PC-3 (cell line): ENCODE results near the gene NANOS3. TPM values are rescaled to one million over a fixed set of nuclear protein-coding genes. Genes with fewer than 3 reads are reported as not detected.
A peak's percentile ranks its signal among the peaks of the same experiment; 100 is the strongest.

Source experiments
- ATAC-seq: fragments of 200-7000 bp; cut with Tn5 transposase; 2 replicates; pipeline ENCODE4 v1.9.1; 2020; ENCODE audit warnings: mild to moderate bottlenecking, moderate library complexity
- BruUV-seq: library from RNA; stranded (reverse); fragments of 400-500 nt; replicated peaks from 2 replicates; lab custom pipeline; 2021; lab: Mats Ljungman, UMichigan
- CTCF ChIA-PET: fragments of 300-600 bp; sonication (Branson Sonifier 250); formaldehyde crosslinking; loops from one replicate; lab custom pipeline; 2022; ENCODE audit warnings: antibody characterized with exemption; lab: Charles Lee
- POLR2A ChIA-PET: fragments of 300-600 bp; sonication (Branson Sonifier 250); formaldehyde crosslinking; loops from one replicate; lab custom pipeline; 2022; ENCODE audit warnings: antibody characterized with exemption; ENCODE audit not compliant: unreplicated experiment; lab: Charles Lee
- DNase-seq: peaks from one replicate; pipeline ENCODE4 v3.0.0-alpha.2; 2015
- H2AFZ ChIP-seq: fragments of 300-600 bp; sonication (generic); 2 replicates; pipeline ENCODE4 v1.6.0; 2016; ENCODE audit warnings: antibody characterized with exemption, low read length
- H3F3A ChIP-seq: fragments of 300-600 bp; sonication (generic); one replicate; pipeline ENCODE4 v1.6.0; 2017; ENCODE audit warnings: antibody characterized with exemption, low read length, control low read depth, mild to moderate bottlenecking; ENCODE audit not compliant: unreplicated experiment
- H3K27ac ChIP-seq: fragments of 300-600 bp; sonication (generic); 2 replicates; pipeline ENCODE4 v1.5.1; 2016; ENCODE audit warnings: mild to moderate bottlenecking, low read length
- H3K27me3 ChIP-seq: fragments of 300-600 bp; sonication (generic); 2 replicates; pipeline ENCODE4 v1.6.1; 2016; ENCODE audit warnings: low read length, mixed read lengths
- H3K36me3 ChIP-seq: fragments of 300-600 bp; sonication (generic); 2 replicates; pipeline ENCODE4 v1.6.1; 2016; ENCODE audit warnings: low read depth, mixed run types, low read length, mixed read lengths
- H3K4me1 ChIP-seq: fragments of 300-600 bp; sonication (generic); 2 replicates; pipeline ENCODE4 v1.5.1; 2016; ENCODE audit warnings: low read length; ENCODE audit not compliant: insufficient read depth
- H3K4me2 ChIP-seq: fragments of 300-600 bp; sonication (generic); 2 replicates; pipeline ENCODE4 v1.6.0; 2016; ENCODE audit warnings: low read length
- H3K4me3 ChIP-seq: fragments of 300-600 bp; sonication (generic); 2 replicates; pipeline ENCODE4 v1.5.1; 2016; ENCODE audit warnings: mild to moderate bottlenecking, low read length, mixed read lengths
- H3K79me2 ChIP-seq: fragments of 300-600 bp; sonication (generic); 2 replicates; pipeline ENCODE4 v1.6.1; 2017; ENCODE audit warnings: low read length, mixed read lengths
- H3K9ac ChIP-seq: fragments of 300-600 bp; sonication (generic); 2 replicates; pipeline ENCODE4 v1.6.0; 2016; ENCODE audit warnings: mild to moderate bottlenecking, low read length
- H3K9me2 ChIP-seq: fragments of 300-600 bp; sonication (generic); replicated peaks from 2 replicates; pipeline ENCODE4 v1.6.1; 2016; ENCODE audit warnings: mixed run types, low read length, mixed read lengths
- H3K9me3 ChIP-seq: fragments of 300-600 bp; sonication (generic); 2 replicates; pipeline ENCODE4 v1.6.1; 2016; ENCODE audit warnings: low read length, mixed read lengths
- H4K20me1 ChIP-seq: fragments of 300-600 bp; sonication (generic); 2 replicates; pipeline ENCODE4 v1.6.1; 2016; ENCODE audit warnings: low read length, mixed read lengths
- CTCF ChIP-seq: fragments of 300-600 bp; sonication (generic); conservative IDR thresholded peaks from 2 replicates; pipeline ENCODE4 v1.5.1; 2017; ENCODE audit warnings: antibody characterized with exemption, low read depth, mild to moderate bottlenecking, low read length
- EZH2 ChIP-seq: fragments of 300-600 bp; sonication (generic); IDR thresholded peaks from one replicate; pipeline ENCODE4 v1.6.1; 2017; ENCODE audit warnings: antibody characterized with exemption, mild to moderate bottlenecking, low read length; ENCODE audit not compliant: unreplicated experiment
- EZH2phosphoT487 ChIP-seq: fragments of 300-600 bp; sonication (generic); IDR thresholded peaks from 2 replicates; pipeline ENCODE4 v1.6.1; 2018; ENCODE audit warnings: mild to moderate bottlenecking, antibody characterized with exemption, low read length, borderline replicate concordance
- intact Hi-C: fragments of 100-400 bp; cut with micrococcal nuclease; formaldehyde crosslinking; loops from 2 replicates; pipeline ENCODE4 v1.9.0; 2023
- total RNA-seq: library from RNA; depleted of rRNA; stranded (reverse); fragments of >200 nt; gene quantifications from 2 replicates; pipeline ENCODE4 v1.2.3, GENCODE V29; 2014

Gene NANOS3
- total RNA-seq, 1 experiment from 2014 or later = 1.7 TPM

GRCh38 chr19:13906910-13907309, 30.0 kb downstream of the NANOS3 start:
- Histone ChIP-seq H3K4me1 (peaks cover 11% of the 10 kb centered on the region), H3K27me3 (no peaks in the 10 kb centered on the region), H3K9me2 (no peaks in the 10 kb centered on the region), H3K27ac (no peak overlapping the region), H3K9me3 (no peaks in the 10 kb centered on the region), H3K4me2 (peak overlapping the region; percentile 83), H3K36me3 (peaks cover 3% of the 10 kb centered on the region; the same call in 1 of the 2 replicates), H4K20me1 (no peaks in the 10 kb centered on the region), H3K9ac (peak overlapping the region; percentile 79; the same call in 1 of the 2 replicates), H2AFZ (peak overlapping the region; percentile 93), H3K4me3 (peak overlapping the region; percentile 81), H3K79me2 (peaks cover 11% of the 10 kb centered on the region), H3F3A (no peaks in the 10 kb centered on the region)
- ChIA-PET POLR2A (no interaction called here), CTCF (no interaction called here)
- DNase-seq (no peak), ATAC-seq (no peak)
- intact Hi-C loops = loop anchor here (1.0 to 2.0 kb wide), 2 partner anchors 26 to 45 kb away; partner anchors contain the start of gene DCAF15
- TF ChIP-seq EZH2 = no peak
- no peak for TF ChIP-seq CTCF
- no peak for TF ChIP-seq EZH2phosphoT487
- BruUV-seq = TSS peak; percentile 69

GRCh38 chr19:13908674-13909073, 31.7 kb downstream of the NANOS3 start:
- POLR2A ChIA-PET = no interaction called here
- no peak overlapping the region for H3K4me3 ChIP-seq
- H3K36me3 ChIP-seq = peaks cover 14% of the 10 kb centered on the region
- H3K79me2 ChIP-seq = peaks cover 11% of the 10 kb centered on the region
- DNase-seq = no peak
- no peak overlapping the region for H3K27ac ChIP-seq
- no peaks in the 10 kb centered on the region for H3F3A ChIP-seq
- CTCF ChIA-PET = no interaction called here
- no peak overlapping the region for H2AFZ ChIP-seq
- no peaks in the 10 kb centered on the region for H4K20me1 ChIP-seq
- H3K4me2 ChIP-seq = no peak overlapping the region
- no TSS peak for BruUV-seq
- no peaks in the 10 kb centered on the region for H3K27me3 ChIP-seq
- peaks cover 11% of the 10 kb centered on the region for H3K4me1 ChIP-seq
- ATAC-seq = no peak
- intact Hi-C loops = no loop called here
- no peaks in the 10 kb centered on the region for H3K9me3 ChIP-seq
- no peaks in the 10 kb centered on the region for H3K9me2 ChIP-seq
- TF ChIP-seq EZH2 (no peak), EZH2phosphoT487 (no peak), CTCF (no peak)
- no peak overlapping the region for H3K9ac ChIP-seq

- BruUV-seq = no TSS peak
- no peaks in the 10 kb centered on the region for H4K20me1 ChIP-seq
- ATAC-seq = no peak
Measured at GRCh38 chr19:13909430-13909829, 32.5 kb downstream of the NANOS3 start.

More at GRCh38 chr19:13909430-13909829, 32.5 kb downstream of the NANOS3 start:
- ChIA-PET CTCF (no interaction called here), POLR2A (no interaction called here)
- Histone ChIP-seq H3K27ac (no peak overlapping the region), H3K27me3 (no peaks in the 10 kb centered on the region), H3K79me2 (peaks cover 11% of the 10 kb centered on the region), H3K9me2 (no peaks in the 10 kb centered on the region), H3K9ac (no peak overlapping the region), H2AFZ (no peak overlapping the region), H3K9me3 (no peaks in the 10 kb centered on the region), H3K4me3 (no peak overlapping the region), H3K4me1 (peaks cover 11% of the 10 kb centered on the region), H3K36me3 (peaks cover 14% of the 10 kb centered on the region), H3K4me2 (no peak overlapping the region), H3F3A (no peaks in the 10 kb centered on the region)
- DNase-seq = no peak
- TF ChIP-seq EZH2phosphoT487 = no peak
- no peak for TF ChIP-seq EZH2
- intact Hi-C loops = no loop called here
